SK-N-SH treated with all-trans-retinoic acid at 6 μM for 48 hours (cell line): Measurements from ENCODE around the gene EXOC4.

Experiments
- CREB5 ChIP-seq: fragments of 250-450 bp; sonication (Bioruptor Pico); IDR thresholded peaks from 2 replicates; pipeline ENCODE4 v1.5.1; 2020; ENCODE audit warnings: low read depth, mild to moderate bottlenecking, moderate library complexity
- CSRNP3 ChIP-seq: fragments of 250-450 bp; sonication (Bioruptor Pico); IDR thresholded peaks from 2 replicates; pipeline ENCODE4 v1.5.1; 2021; ENCODE audit warnings: mild to moderate bottlenecking, moderate library complexity
- ISL1 ChIP-seq: fragments of 250-450 bp; sonication (Bioruptor Pico); IDR thresholded peaks from 2 replicates; pipeline ENCODE4 v2.1.2; 2022; ENCODE audit warnings: mild to moderate bottlenecking, moderate library complexity
- RARB ChIP-seq: fragments of 250-450 bp; sonication (Bioruptor Pico); IDR thresholded peaks from 2 replicates; pipeline ENCODE4 v1.8.0; 2021; ENCODE audit warnings: mild to moderate bottlenecking, moderate library complexity
- TOX ChIP-seq: fragments of 250-450 bp; sonication (Bioruptor Pico); IDR thresholded peaks from 2 replicates; pipeline ENCODE4 v1.8.0; 2021; ENCODE audit warnings: mild to moderate bottlenecking, moderate library complexity, borderline replicate concordance
- ZC3H10 ChIP-seq: fragments of 250-450 bp; sonication (Bioruptor Pico); IDR thresholded peaks from 2 replicates; pipeline ENCODE4 v1.5.1; 2021; ENCODE audit warnings: mild to moderate bottlenecking, moderate library complexity
- ZFP3 ChIP-seq: fragments of 250-450 bp; sonication (Bioruptor Pico); IDR thresholded peaks from 2 replicates; pipeline ENCODE4 v1.5.0; 2020; ENCODE audit warnings: mild to moderate bottlenecking, moderate library complexity
- ZFP30 ChIP-seq: fragments of 450-650 bp; formaldehyde crosslinking; IDR thresholded peaks from 2 replicates; pipeline ENCODE4 v1.5.0; 2022; ENCODE audit warnings: mild to moderate bottlenecking, moderate library complexity
- ZNF565 ChIP-seq: fragments of 450-650 bp; formaldehyde crosslinking; conservative IDR thresholded peaks from 2 replicates; pipeline ENCODE4 v1.5.0; 2020; ENCODE audit warnings: low read depth, mild to moderate bottlenecking, moderate library complexity
- ZNF70 ChIP-seq: fragments of 450-650 bp; formaldehyde crosslinking; IDR thresholded peaks from 2 replicates; pipeline ENCODE4 v1.5.0; 2020; ENCODE audit warnings: mild to moderate bottlenecking, moderate library complexity
- ZNF8 ChIP-seq: fragments of 450-650 bp; formaldehyde crosslinking; IDR thresholded peaks from 2 replicates; pipeline ENCODE4 v1.5.0; 2020; ENCODE audit warnings: mild to moderate bottlenecking, moderate library complexity

DNA sequence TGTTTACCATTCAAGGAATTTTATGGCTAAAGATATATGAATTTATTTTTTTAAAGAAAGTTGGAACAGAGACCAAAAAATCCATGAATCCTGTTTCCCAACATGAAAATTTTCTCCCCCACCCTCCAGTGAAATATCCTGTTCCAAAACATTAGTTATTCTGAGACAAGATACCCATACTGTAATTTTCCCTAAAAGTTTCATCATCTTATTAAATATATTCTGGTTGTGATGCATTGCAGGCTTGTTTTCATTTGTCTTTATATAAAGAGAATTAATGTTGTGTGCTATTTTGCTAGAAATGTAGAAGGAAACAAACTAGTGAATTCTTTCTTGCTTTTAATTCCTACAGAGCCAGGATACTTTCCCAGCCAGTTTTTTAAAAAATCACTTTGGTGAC is 106.6 kb downstream of the EXOC4 start:
- no peak for TF ChIP-seq CSRNP3 (CRISPR knock-in tag)
- TF ChIP-seq ZNF8 (CRISPR knock-in tag), result no peak
- no peak for TF ChIP-seq ISL1 (CRISPR knock-in tag)
- no peak for TF ChIP-seq RARB (CRISPR knock-in tag)
- TF ChIP-seq ZFP30 (CRISPR knock-in tag), result no peak
- no peak for TF ChIP-seq ZC3H10 (CRISPR knock-in tag)
- no peak for TF ChIP-seq ZNF70
- no peak for TF ChIP-seq CREB5 (CRISPR knock-in tag)
- TF ChIP-seq ZFP3, result no peak
- TF ChIP-seq TOX (CRISPR knock-in tag), result no peak
- TF ChIP-seq ZNF565, result no peak
